ENCODE data around the gene GYG1.

The GYG1 gene

DNA sequence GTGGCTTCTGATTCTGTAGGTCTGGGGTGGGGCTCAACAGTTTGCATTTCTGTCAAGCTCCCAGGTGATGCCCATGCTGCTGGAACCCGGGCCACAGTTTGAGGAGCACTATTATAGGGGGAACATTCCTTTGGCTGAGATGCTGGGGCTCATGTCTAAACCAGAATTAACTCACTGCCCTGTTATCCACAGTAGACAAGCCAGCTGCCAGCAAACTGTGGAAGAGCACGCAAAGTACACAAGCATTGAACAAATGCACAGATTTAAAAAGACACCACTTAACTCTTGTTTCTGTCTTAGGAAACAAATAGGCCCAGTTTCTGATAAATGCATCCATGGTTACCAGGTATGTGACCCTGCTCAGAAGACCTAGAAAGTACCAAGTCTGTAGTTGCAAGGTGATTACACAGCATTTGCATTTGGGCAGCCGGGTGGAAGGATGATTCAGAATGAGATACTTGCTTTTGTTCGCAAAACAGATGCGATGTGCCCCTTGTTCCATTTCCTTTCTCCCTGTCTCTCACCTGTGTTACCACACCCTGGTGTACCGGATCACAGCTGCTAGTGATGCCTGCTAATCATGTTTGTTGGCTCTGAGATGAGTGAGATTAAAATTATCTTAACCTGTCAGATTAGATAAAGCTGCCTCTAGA lies 12.4 kb downstream of the GYG1 start:
- peaks cover 11% of the 10 kb centered on the region for H3K36me3 Mint-ChIP-seq
- H3K9me3 Mint-ChIP-seq: no peaks in the 10 kb centered on the region
- H3K4me1 Mint-ChIP-seq: peaks cover 18% of the 10 kb centered on the region
- H3K27ac Mint-ChIP-seq: no peak overlapping the region
- no peaks in the 10 kb centered on the region for H3K27me3 Mint-ChIP-seq
- no peak overlapping the region for H3K4me3 Mint-ChIP-seq

GRCh38 chr3:149004622-149005021 lies 13.3 kb downstream of the GYG1 start:
- no peaks in the 10 kb centered on the region for H3K9me3 Mint-ChIP-seq
- H3K27ac Mint-ChIP-seq: no peak overlapping the region
- no peaks in the 10 kb centered on the region for H3K27me3 Mint-ChIP-seq
- H3K4me1 Mint-ChIP-seq: peaks cover 13% of the 10 kb centered on the region
- H3K4me3 Mint-ChIP-seq: no peak overlapping the region
- peaks cover 12% of the 10 kb centered on the region for H3K36me3 Mint-ChIP-seq

DNA sequence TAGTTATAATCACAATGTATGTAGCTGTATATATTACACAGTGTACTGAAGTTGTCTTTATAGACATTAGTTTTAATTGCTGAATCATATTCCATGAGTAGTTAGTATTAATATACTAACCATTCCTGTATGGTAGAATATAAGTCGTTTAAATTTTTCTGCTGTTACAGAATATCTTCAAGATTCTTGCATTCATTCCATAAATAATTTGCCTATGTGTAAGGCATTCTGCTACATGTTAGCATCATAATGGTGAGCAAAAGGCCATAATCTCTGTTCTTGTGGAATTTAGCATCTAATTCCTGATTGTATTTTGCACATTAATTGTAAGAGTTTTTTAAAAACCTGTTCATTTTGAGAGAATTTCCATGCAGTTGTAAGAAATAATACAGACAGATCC lies 14.1 kb downstream of the GYG1 start:
- H3K4me1 Mint-ChIP-seq: peaks cover 6% of the 10 kb centered on the region
- H3K36me3 Mint-ChIP-seq: peaks cover 14% of the 10 kb centered on the region
- H3K4me3 Mint-ChIP-seq: no peak overlapping the region
- H3K27ac Mint-ChIP-seq: no peak overlapping the region
- no peaks in the 10 kb centered on the region for H3K27me3 Mint-ChIP-seq
- H3K9me3 Mint-ChIP-seq: no peaks in the 10 kb centered on the region

- Mint-ChIP-seq H3K27me3 (no peaks in the 10 kb centered on the region), H3K36me3 (peaks cover 18% of the 10 kb centered on the region), H3K4me1 (peaks cover 3% of the 10 kb centered on the region), H3K4me3 (no peak overlapping the region), H3K9me3 (no peaks in the 10 kb centered on the region), H3K27ac (no peak overlapping the region)
Observed at GRCh38 chr3:149007567-149008257, 16.4 kb downstream of the GYG1 start.

- Mint-ChIP-seq H3K36me3 (peaks cover 23% of the 10 kb centered on the region), H3K27ac (no peak overlapping the region), H3K27me3 (no peaks in the 10 kb centered on the region), H3K9me3 (no peaks in the 10 kb centered on the region), H3K4me3 (no peak overlapping the region), H3K4me1 (peaks cover 3% of the 10 kb centered on the region)
Observed at GRCh38 chr3:149009732-149010131, 18.4 kb downstream of the GYG1 start.

- no peak overlapping the region for H3K4me3 Mint-ChIP-seq
- no peaks in the 10 kb centered on the region for H3K9me3 Mint-ChIP-seq
- no peak overlapping the region for H3K27ac Mint-ChIP-seq
- no peaks in the 10 kb centered on the region for H3K27me3 Mint-ChIP-seq
- peaks cover 8% of the 10 kb centered on the region for H3K4me1 Mint-ChIP-seq
- H3K36me3 Mint-ChIP-seq: peaks cover 27% of the 10 kb centered on the region
Observed at GRCh38 chr3:149010504-149010951, 19.2 kb downstream of the GYG1 start.

DNA sequence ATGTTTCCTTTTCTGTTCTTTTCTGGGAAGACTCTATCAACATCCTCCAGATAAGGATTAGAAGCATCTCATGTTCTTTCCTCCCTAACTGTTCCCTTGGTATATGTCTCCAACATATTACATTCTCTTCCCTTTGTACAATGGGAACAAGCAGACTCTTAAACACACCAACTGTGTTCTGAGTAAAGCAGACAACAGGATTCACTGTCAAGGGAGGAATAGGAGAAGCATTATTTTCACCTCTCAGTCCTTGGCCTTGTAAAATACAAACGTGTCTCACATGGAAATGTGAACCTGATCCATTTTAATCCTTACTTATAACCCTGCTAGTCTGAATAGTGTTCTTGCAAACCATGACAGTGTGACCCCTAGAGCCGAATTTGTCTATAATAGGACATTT lies 19.6 kb downstream of the GYG1 start:
- H3K9me3 Mint-ChIP-seq: no peaks in the 10 kb centered on the region
- H3K4me3 Mint-ChIP-seq: no peak overlapping the region
- no peak overlapping the region for H3K27ac Mint-ChIP-seq
- peaks cover 29% of the 10 kb centered on the region for H3K36me3 Mint-ChIP-seq
- no peaks in the 10 kb centered on the region for H3K27me3 Mint-ChIP-seq
- H3K4me1 Mint-ChIP-seq: peaks cover 8% of the 10 kb centered on the region

DNA sequence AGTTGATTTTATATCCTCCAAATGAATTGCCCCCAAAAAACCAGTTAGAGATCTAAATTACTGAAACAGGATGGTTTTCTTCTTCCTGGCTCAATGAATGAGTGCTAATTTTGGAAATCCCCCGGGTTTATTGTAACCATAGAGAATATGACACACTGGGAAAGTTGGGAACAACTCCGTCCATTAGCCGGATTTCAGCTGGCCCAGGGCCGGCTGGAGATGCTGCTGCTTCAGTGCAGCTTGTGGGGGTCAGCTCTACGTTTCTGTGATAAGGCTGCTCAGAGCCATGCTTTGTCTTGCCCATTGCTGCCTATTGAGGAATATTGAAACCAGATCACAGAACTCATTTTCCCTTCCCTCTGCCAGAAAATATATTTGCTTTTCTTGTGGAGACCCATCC lies 20.3 kb downstream of the GYG1 start:
- Mint-ChIP-seq H3K4me1 (peaks cover 8% of the 10 kb centered on the region), H3K27ac (no peak overlapping the region), H3K36me3 (peaks cover 29% of the 10 kb centered on the region), H3K27me3 (no peaks in the 10 kb centered on the region), H3K4me3 (no peak overlapping the region), H3K9me3 (no peaks in the 10 kb centered on the region)

GRCh38 chr3:149013726-149014125 lies 22.4 kb downstream of the GYG1 start:
- Mint-ChIP-seq H3K9me3 (no peaks in the 10 kb centered on the region), H3K4me3 (no peak overlapping the region), H3K4me1 (peaks cover 8% of the 10 kb centered on the region), H3K27me3 (no peaks in the 10 kb centered on the region), H3K27ac (peak overlapping the region; percentile 25), H3K36me3 (peaks cover 24% of the 10 kb centered on the region)

DNA sequence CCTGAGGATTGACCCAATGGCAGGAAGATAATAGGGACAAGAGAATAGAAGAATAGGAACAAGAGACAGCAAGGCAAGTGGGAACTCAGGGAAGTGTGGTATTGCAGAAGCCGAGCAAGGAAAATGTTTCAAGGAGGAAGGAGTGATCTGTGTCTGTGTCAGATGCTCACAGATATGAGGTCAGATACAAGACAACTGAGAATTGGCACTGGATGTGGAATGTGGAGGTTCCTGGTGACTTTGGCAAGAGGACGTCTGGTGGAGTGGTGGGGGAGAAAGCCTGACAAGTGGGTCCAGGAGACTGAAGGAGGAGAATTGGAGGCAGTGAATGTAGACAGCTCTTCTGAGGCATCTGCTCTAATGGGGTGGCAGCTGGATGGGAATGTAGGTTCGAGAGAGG lies 24.1 kb downstream of the GYG1 start:
- H3K4me1 Mint-ChIP-seq: peaks cover 8% of the 10 kb centered on the region
- no peak overlapping the region for H3K27ac Mint-ChIP-seq
- no peaks in the 10 kb centered on the region for H3K9me3 Mint-ChIP-seq
- no peak overlapping the region for H3K4me3 Mint-ChIP-seq
- H3K36me3 Mint-ChIP-seq: peaks cover 26% of the 10 kb centered on the region
- H3K27me3 Mint-ChIP-seq: no peaks in the 10 kb centered on the region

GRCh38 chr3:149016242-149016641 lies 24.9 kb downstream of the GYG1 start:
- H3K36me3 Mint-ChIP-seq: peaks cover 22% of the 10 kb centered on the region
- H3K4me1 Mint-ChIP-seq: peaks cover 8% of the 10 kb centered on the region
- no peak overlapping the region for H3K4me3 Mint-ChIP-seq
- H3K27me3 Mint-ChIP-seq: no peaks in the 10 kb centered on the region
- H3K9me3 Mint-ChIP-seq: no peaks in the 10 kb centered on the region
- no peak overlapping the region for H3K27ac Mint-ChIP-seq

GRCh38 chr3:149016669-149017541 lies 25.6 kb downstream of the GYG1 start:
- Mint-ChIP-seq H3K4me1 (peaks cover 8% of the 10 kb centered on the region), H3K27me3 (no peaks in the 10 kb centered on the region), H3K9me3 (no peaks in the 10 kb centered on the region), H3K36me3 (peaks cover 20% of the 10 kb centered on the region), H3K27ac (no peak overlapping the region), H3K4me3 (no peak overlapping the region)

GRCh38 chr3:149018247-149018646 lies 26.9 kb downstream of the GYG1 start:
- no peaks in the 10 kb centered on the region for H3K9me3 Mint-ChIP-seq
- no peak overlapping the region for H3K4me3 Mint-ChIP-seq
- H3K36me3 Mint-ChIP-seq: peaks cover 23% of the 10 kb centered on the region
- H3K4me1 Mint-ChIP-seq: peaks cover 8% of the 10 kb centered on the region
- H3K27ac Mint-ChIP-seq: peak overlapping the region; percentile 61
- no peaks in the 10 kb centered on the region for H3K27me3 Mint-ChIP-seq

GRCh38 chr3:149019580-149019979 lies 28.2 kb downstream of the GYG1 start:
- H3K4me1 Mint-ChIP-seq: peaks cover 8% of the 10 kb centered on the region
- H3K9me3 Mint-ChIP-seq: peaks cover 2% of the 10 kb centered on the region
- H3K27ac Mint-ChIP-seq: no peak overlapping the region

GRCh38 chr3:149020196-149020838 lies 29.0 kb downstream of the GYG1 start:
- Mint-ChIP-seq H3K9me3 (peaks cover 8% of the 10 kb centered on the region), H3K4me3 (no peak overlapping the region), H3K36me3 (peaks cover 27% of the 10 kb centered on the region), H3K27me3 (no peaks in the 10 kb centered on the region), H3K27ac (no peak overlapping the region), H3K4me1 (peaks cover 5% of the 10 kb centered on the region)

More at GRCh38 chr3:149019580-149019979, 28.2 kb downstream of the GYG1 start:
- Mint-ChIP-seq H3K27me3 (no peaks in the 10 kb centered on the region), H3K4me3 (no peak overlapping the region), H3K36me3 (peaks cover 24% of the 10 kb centered on the region)
